Activated CD4-positive, alpha-beta T cell treated with anti-CD3 and anti-CD28 coated beads for 1 hour (primary cell): ENCODE measurements around the gene RPL38.
"Not testable (repeated sequence)": the region's sequence is repeated elsewhere in the genome, so short reads cannot be mapped to it uniquely, and the experiment has no call there.

ENCODE experiments used
- DNase-seq: peaks from one replicate; pipeline ENCODE4 v3.0.0-alpha.2; 2020

The RPL38 gene

GRCh38 chr17:74185571-74186185, 17.8 kb upstream of the RPL38 start:
- no peak for DNase-seq

DNA sequence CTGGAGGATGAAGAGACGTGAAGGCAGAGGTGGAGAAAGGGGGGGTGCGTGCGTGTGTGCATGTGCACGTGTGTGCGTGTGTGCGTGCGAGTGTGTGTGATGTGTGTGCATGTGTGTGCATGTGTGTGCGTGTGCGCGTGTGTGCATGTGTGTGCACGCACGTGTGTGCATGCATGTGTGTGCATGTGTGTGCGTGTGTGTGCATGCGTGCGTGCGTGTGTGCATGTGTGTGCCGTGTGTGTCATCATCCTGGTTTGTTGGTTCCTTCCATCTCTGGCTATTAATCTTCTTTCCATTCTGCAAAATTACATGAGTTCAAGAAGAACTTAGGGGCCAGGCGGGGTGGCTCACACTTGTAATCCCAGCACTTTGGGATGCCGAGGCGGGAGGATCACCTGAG, 17.0 kb upstream of the RPL38 start:
- DNase-seq = no peak

DNA sequence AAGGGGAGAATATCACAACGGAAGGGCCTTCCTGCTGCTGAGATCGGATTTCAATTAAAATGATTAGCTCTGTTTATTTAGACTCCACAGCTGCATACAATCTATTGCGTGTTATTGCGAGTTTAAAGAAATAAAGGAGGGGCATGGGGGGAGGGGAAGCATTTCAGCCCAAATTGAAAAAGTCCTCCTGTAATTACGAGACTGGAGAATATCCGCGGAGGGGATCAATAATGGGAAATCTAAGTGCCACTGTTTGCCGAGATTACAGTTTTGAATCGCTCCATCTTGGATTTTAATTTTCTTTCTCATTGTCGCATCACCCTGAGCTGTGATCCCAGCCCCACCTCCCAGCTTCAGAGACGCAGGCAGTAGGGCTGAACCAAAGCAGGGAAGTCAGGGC, 15.7 kb upstream of the RPL38 start:
- DNase-seq = no peak

DNA sequence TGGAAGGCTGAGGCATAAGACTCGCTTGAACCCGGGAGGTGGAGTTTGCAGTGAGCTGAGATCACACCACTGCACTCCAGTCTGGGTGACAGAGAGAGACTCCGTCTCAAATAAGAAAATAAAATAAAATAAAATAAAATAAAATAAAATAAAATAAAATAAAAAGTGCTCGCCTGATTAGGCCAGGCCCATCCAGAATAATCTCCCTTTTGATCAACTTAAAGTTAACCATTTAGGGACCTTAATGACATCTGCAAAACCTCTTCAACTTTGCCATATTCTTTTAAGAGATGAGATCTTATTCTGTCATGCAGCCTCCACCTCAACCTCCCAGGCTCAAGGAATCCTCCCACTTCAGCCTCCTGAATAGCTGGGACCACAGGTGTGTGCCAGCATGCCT, 14.8 kb upstream of the RPL38 start:
- not testable (repeated sequence) for DNase-seq

DNA sequence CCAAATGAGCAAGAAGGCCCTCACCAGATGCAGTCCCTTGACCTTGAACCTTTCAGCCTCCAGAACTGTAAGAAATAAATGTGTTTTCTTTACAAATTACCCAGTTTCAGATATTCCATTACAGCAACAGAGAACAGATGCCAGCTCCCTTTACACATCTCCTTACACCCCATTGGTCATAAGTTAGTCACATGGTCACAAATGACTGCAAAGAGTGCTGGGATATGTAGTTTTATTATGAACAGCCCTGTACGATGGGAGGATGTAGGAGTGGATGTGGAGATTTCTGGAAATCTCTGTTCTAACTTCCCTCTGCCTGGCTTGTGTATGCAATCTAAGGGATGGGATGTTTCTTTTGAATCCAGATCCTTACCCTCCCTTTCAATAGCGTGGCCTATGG, 13.3 kb upstream of the RPL38 start:
- no peak for DNase-seq

- no peak for DNase-seq
Measured at GRCh38 chr17:74190807-74191406, 12.6 kb upstream of the RPL38 start.

DNA sequence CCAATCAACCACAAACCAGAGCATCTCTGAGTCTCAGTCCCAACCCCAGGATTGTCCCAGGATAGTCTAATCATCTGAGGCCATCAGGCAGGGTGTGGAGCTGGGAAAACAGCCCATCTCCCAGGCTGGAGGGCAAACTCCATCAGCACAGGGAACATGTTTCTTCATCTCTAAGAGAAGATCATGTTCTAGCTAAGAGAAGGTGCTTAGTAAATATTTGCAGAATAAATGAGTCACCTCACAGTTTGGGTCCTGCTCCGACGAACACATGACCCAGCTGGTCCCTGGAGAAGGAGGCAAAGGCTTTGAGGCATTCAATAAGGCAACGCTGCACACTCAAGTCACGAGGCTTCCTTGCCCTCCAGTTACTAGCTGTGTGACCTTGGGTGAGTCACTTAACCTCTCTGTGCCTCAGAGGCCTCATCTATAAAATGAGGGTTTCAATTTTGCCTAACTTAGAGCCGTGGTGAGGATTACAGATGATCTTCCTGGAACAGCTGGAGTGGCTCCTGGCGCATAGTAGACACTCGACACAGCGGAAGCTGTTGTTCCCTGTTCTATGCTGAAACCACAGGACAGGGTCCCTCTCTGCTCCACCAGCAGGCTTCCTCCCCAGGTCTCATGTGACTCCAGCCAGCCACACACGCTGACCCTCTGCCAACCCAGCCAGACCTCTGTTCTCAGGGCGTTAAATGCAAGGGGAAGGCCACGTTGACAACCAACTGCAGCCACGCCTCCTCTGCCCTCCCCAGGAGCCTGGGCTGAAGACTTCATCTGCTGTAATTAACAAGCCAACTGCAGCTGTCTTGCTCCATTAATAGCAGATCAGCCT, 10.3 kb upstream of the RPL38 start:
- no peak for DNase-seq

DNA sequence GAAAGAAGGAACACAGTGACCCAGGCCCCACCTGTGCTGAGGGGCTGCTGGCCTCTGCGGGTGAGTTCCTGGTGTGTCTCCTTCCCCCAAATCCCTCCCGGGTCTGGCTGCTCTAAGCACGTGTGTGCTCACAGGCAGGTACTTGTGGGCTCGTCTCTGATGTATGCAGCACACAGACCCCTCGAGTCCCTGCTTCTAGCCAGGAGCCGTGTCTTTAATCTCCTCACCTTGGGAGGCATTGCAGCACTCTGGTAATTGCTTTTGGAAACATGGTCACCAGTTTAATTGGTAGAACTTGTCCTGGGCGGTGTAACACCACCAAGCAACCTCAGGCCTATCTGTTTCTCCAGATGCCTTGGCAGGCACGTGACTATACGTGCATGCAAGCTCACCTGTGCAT, 8.8 kb upstream of the RPL38 start:
- DNase-seq = no peak

- DNase-seq = no peak
Measured at GRCh38 chr17:74196541-74197317, 6.7 kb upstream of the RPL38 start.

DNA sequence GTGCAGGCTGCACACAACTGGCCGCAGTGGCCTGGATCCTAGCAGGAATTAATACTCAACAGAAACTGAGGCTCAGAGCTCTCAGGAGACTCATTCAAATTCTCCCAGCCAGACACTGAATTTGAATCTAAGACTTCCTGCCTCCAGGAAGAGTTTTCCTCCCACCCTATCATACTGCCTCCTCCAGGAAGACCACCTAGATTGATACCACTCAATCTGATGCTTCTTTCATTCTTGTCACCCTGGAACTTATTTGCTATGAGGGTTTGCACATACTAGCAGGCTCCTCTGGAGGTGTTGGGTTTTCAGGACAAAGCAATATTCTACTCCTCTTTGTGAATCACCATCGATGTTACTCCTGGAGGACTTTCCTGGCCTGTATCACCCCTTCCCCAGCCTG, 5.7 kb upstream of the RPL38 start:
- DNase-seq = no peak

- DNase-seq = no peak
Measured at GRCh38 chr17:74198694-74199093, 4.8 kb upstream of the RPL38 start.

- DNase-seq = peak; percentile 42
Measured at GRCh38 chr17:74199306-74200092, 4.0 kb upstream of the RPL38 start.

GRCh38 chr17:74200112-74200511, 3.4 kb upstream of the RPL38 start:
- no peak for DNase-seq

GRCh38 chr17:74201250-74201649, 2.2 kb upstream of the RPL38 start:
- no peak for DNase-seq

GRCh38 chr17:74201948-74202347, 1.5 kb upstream of the RPL38 start:
- no peak for DNase-seq

DNA sequence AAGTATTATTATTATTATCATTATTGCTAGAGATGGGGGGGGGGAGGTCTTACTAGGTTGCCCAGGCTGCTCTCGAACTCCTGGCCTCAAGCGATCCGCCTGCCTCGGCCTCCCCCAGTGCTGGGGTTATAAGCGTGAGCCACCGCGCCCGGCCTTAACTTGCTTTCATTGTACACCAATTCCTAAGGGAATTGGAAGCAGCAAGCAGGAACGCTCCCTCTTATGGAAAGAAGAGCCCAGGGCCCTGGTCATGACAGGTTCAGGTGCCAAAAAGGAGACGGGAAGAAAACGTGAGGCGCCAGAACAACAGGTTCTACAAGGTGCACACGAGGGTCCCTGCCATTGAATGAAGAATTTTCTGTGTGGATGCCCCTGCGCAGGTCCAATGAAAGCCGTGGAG, 540 bp upstream of the RPL38 start:
- no peak for DNase-seq

DNA sequence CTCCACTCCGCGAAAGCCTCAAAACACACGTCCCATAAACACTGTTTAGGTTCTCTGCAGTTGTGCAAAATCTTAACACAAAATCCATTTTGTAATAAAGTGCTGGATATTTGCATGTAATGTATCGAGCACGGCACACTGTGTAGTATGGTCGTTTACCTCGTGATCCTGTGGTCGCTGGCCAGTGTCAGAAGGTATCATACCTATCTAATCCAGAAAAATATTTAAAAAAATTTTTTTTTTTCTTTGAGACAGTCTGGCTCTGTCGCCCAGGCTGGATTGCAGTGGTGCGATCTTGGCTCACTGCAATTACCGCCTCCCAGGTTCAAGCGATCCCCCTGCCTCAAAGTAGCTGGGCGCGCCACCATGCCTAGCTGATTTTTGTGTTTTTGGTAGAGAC, 996 bp downstream of the RPL38 start:
- no peak for DNase-seq

DNA sequence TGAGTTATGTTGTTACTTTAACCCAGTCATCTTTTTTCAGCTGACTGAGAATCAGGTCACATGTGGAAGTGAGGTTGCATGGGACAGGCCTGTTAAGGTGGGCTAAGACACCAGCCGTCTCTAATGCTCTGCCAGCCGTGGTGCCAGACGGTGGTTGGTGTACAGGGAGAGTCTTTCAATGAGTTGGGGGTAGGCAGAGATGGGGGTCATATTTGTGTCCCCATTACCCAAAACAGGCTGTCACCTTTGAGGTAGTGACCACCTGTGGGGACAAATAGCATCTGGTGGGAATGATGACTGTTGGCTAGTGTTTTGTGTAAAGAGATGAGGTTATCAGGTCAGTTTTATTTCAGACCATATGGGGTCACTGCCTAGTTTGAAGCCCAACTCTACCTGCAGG, 1.8 kb downstream of the RPL38 start:
- no peak for DNase-seq

GRCh38 chr17:74206332-74206818, 2.9 kb downstream of the RPL38 start:
- DNase-seq = no peak

DNA sequence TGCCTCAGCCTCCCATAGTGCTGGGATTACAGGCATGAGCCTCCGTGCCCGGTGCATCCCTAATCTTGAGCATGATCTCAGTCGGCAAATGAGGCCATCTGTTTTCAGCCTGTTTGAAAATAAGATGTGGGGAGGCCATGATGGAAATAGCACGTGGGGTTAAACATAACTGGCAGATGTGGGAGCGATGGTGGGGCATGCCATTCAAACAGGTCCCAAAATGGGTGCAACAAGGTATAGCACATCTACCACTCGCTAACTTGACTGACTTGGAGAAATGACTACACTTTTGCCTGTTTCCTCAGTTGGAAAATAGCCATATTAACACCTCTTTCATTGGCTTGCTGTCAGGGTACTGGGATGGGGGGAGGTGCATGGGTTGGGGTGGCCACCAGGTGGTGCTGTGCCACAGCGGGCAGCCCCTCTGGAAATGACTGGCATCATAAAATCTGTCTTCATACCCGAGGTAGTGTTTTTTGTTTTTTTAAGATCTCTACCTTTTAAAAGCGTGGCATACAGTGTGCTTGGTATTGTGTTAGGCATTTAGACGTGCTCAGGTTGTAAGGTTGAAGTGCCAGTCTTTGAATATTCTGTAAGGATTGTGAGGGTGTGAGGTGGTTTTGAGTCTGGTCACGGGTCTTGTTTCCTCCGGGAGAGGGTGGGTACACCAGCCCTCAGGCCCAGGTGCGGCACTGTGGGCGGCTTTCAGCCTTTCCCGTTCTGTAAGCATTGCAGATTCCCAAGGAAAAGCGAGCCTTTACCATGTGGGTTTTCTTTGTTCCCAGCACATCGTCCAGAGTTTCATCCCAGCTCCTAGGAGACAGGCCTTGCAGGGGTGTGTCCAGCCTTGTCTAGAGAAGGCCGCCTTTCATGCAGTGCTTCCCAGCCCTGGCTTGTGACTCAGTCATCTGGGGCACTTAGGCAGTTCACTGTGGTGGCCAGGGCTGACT, 7.0 kb downstream of the RPL38 start:
- DNase-seq = peak; percentile 69
